Measurements from ENCODE around the gene KRT84. TPM values are rescaled to one million over a fixed set of nuclear protein-coding genes. Genes with fewer than 3 reads are reported as not detected.

Gene KRT84
- total and polyA plus RNA-seq, 10 of the 15 experiments (the other 5 are each of a cell fraction or from before 2014, with no cell fraction given): not detected

- TF ChIP-seq, protein P1, sequence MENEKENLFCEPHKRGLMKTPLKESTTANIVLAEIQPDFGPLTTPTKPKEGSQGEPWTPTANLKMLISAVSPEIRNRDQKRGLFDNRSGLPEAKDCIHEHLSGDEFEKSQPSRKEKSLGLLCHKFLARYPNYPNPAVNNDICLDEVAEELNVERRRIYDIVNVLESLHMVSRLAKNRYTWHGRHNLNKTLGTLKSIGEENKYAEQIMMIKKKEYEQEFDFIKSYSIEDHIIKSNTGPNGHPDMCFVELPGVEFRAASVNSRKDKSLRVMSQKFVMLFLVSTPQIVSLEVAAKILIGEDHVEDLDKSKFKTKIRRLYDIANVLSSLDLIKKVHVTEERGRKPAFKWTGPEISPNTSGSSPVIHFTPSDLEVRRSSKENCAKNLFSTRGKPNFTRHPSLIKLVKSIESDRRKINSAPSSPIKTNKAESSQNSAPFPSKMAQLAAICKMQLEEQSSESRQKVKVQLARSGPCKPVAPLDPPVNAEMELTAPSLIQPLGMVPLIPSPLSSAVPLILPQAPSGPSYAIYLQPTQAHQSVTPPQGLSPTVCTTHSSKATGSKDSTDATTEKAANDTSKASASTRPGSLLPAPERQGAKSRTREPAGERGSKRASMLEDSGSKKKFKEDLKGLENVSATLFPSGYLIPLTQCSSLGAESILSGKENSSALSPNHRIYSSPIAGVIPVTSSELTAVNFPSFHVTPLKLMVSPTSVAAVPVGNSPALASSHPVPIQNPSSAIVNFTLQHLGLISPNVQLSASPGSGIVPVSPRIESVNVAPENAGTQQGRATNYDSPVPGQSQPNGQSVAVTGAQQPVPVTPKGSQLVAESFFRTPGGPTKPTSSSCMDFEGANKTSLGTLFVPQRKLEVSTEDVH (IDR thresholded peaks at IDR 0.05; ENCODE audit: low read depth, partially characterized antibody): no peak
- no peak for TF ChIP-seq GABPA (IDR thresholded peaks at IDR 0.05; ENCODE audit: low read depth)
- TF ChIP-seq IRF4 (IDR thresholded peaks at IDR 0.05; ENCODE audit: low read depth, low read length): no peak
- no peak for TF ChIP-seq IKZF1 (conservative IDR thresholded peaks at IDR 0.05)
- no peak for TF ChIP-seq ELK1 (IDR thresholded peaks at IDR 0.05; ENCODE audit: low read depth, low read length)
- TF ChIP-seq SKIL (IDR thresholded peaks at IDR 0.05; ENCODE audit: low read depth, poor library complexity, severe bottlenecking): no peak
- TF ChIP-seq, protein P2, sequence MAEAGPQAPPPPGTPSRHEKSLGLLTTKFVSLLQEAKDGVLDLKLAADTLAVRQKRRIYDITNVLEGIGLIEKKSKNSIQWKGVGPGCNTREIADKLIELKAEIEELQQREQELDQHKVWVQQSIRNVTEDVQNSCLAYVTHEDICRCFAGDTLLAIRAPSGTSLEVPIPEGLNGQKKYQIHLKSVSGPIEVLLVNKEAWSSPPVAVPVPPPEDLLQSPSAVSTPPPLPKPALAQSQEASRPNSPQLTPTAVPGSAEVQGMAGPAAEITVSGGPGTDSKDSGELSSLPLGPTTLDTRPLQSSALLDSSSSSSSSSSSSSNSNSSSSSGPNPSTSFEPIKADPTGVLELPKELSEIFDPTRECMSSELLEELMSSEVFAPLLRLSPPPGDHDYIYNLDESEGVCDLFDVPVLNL (IDR thresholded peaks at IDR 0.05; ENCODE audit: low read depth, low read length): no peak
- TF ChIP-seq CHD4 (IDR thresholded peaks at IDR 0.05): no peak
Measured at GRCh38 chr12:52417740-52418139, 32.3 kb upstream of the KRT84 start (continued).

All from GM12878 (cell line).